Measurements from ENCODE around the gene BCL10. TPM values are rescaled to one million over a fixed set of nuclear protein-coding genes. Genes with fewer than 3 reads are reported as not detected.
"Not testable (repeated sequence)": the region's sequence is repeated elsewhere in the genome, so short reads cannot be mapped to it uniquely, and the experiment has no call there.

Gene BCL10
- total RNA-seq, 1 donor from 2014 or later = 66.5 TPM

- no peak for DNase-seq (ENCODE audit: extremely low read depth, low read depth, low spot score)
Measured at GRCh38 chr1:85268801-85269585, 7.4 kb downstream of the BCL10 start.

- no peak for DNase-seq (ENCODE audit: extremely low read depth, low read depth, low spot score)
Measured at GRCh38 chr1:85267313-85267712, 9.1 kb downstream of the BCL10 start.

GRCh38 chr1:85264150-85264549 lies 12.3 kb downstream of the BCL10 start:
- no peak for DNase-seq (ENCODE audit: extremely low read depth, low read depth, low spot score)

- no peak for DNase-seq (ENCODE audit: extremely low read depth, low read depth, low spot score)
Measured at GRCh38 chr1:85262985-85263384, 13.4 kb downstream of the BCL10 start.

GRCh38 chr1:85259912-85260274 lies 16.5 kb downstream of the BCL10 start:
- no peak for DNase-seq (ENCODE audit: extremely low read depth, low read depth, low spot score)

GRCh38 chr1:85259118-85259911 lies 17.1 kb downstream of the BCL10 start, which contains the start of gene C1orf52:
TSS of gene C1orf52 (minus strand) at chr1:85259662. CDS start at chr1:85259633, 29 bp downstream.
- DNase-seq (ENCODE audit: extremely low read depth, low read depth, low spot score) = no peak

GRCh38 chr1:85258536-85259117 lies 17.8 kb downstream of the BCL10 start:
- no peak for DNase-seq (ENCODE audit: extremely low read depth, low read depth, low spot score)

GRCh38 chr1:85249042-85249441 lies 27.4 kb downstream of the BCL10 start:
- DNase-seq (ENCODE audit: extremely low read depth, low read depth, low spot score) = not testable (repeated sequence)

- no peak for DNase-seq (ENCODE audit: extremely low read depth, low read depth, low spot score)
Measured at GRCh38 chr1:85245891-85246290, 30.5 kb downstream of the BCL10 start.

GRCh38 chr1:85245456-85245855 lies 31.0 kb downstream of the BCL10 start:
- DNase-seq (ENCODE audit: extremely low read depth, low read depth, low spot score) = no peak

GRCh38 chr1:85244271-85245061 lies 32.0 kb downstream of the BCL10 start:
- DNase-seq (ENCODE audit: extremely low read depth, low read depth, low spot score) = no peak

- no peak for DNase-seq (ENCODE audit: extremely low read depth, low read depth, low spot score)
Measured at GRCh38 chr1:85243372-85243771, 33.1 kb downstream of the BCL10 start.

GRCh38 chr1:85240643-85241042 lies 35.8 kb downstream of the BCL10 start:
- no peak for DNase-seq (ENCODE audit: extremely low read depth, low read depth, low spot score)

- DNase-seq (ENCODE audit: extremely low read depth, low read depth, low spot score) = no peak
Measured at GRCh38 chr1:85240174-85240601, 36.2 kb downstream of the BCL10 start.

GRCh38 chr1:85237613-85238012 lies 38.8 kb downstream of the BCL10 start:
- no peak for DNase-seq (ENCODE audit: extremely low read depth, low read depth, low spot score)

GRCh38 chr1:85230305-85230977 lies 46.0 kb downstream of the BCL10 start:
- no peak for DNase-seq (ENCODE audit: extremely low read depth, low read depth, low spot score)

- no peak for DNase-seq (ENCODE audit: extremely low read depth, low read depth, low spot score)
Measured at GRCh38 chr1:85229574-85230097, 46.8 kb downstream of the BCL10 start.

- DNase-seq (ENCODE audit: extremely low read depth, low read depth, low spot score) = no peak
Measured at GRCh38 chr1:85228972-85229371, 47.5 kb downstream of the BCL10 start.

- no peak for DNase-seq (ENCODE audit: extremely low read depth, low read depth, low spot score)
Measured at GRCh38 chr1:85225624-85226380, 50.6 kb downstream of the BCL10 start.
